ENCODE results near the gene HIP1R. TPM values are rescaled to one million over a fixed set of nuclear protein-coding genes. Genes with fewer than 3 reads are reported as not detected.
A peak's percentile ranks its signal among the peaks of the same experiment; 100 is the strongest.

The HIP1R gene
- total and polyA plus RNA-seq, 2 of the 13 experiments (the other 11 are each of a cell fraction or from before 2014, with no cell fraction given) = 18.4 to 25.5 TPM

DNA sequence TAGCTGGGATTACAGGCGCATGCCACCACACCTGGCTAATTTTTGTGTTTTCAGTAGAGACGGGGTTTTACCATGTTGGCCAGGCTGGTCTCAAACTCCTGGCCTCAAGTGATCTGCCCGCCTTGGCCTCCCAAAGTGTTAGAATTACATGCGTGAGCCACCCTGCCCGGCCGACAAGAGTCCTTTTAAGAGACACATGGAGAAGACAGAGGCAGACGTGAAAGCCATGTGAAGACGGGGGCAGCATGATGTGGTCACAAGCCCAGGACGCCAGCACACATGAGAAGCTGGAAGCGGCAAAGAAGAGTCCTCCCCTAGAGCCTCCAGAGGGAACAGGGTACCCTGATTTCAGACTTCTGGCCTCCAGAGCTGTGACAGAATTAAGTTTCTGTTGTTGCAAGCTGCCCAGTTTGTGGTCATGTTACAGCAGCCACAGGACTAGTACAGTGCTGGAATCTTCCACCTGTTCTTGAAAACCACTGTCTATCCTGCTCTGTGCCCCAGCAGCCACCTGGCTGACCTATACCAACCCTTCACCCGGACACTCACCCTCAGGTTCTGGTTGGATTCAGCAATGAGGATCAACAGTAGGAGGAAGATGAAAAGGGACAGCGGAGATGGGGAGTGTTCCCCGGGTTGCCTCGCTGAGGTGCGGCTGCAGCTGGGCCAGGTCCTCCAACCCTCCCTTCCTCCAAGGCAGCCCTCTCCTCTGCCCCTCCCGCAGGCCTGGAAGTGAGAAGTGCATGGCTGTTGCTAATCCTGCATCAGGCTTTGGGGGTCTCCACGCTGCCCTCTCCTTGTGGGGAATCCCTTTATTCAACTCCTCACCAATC lies 43.7 kb downstream of the HIP1R start:
- POLR2A ChIA-PET = interaction anchor here (1.1 kb wide), 2 partner anchors 17 to 18 kb away, joined by 3 read pairs; partner anchors contain the start of gene VPS37B
- H3K9ac ChIP-seq (ENCODE audit: insufficient read depth, low read depth, low read length) = no peak overlapping the region
- no TSS peak for BruUV-seq (replicated peaks)

DNA sequence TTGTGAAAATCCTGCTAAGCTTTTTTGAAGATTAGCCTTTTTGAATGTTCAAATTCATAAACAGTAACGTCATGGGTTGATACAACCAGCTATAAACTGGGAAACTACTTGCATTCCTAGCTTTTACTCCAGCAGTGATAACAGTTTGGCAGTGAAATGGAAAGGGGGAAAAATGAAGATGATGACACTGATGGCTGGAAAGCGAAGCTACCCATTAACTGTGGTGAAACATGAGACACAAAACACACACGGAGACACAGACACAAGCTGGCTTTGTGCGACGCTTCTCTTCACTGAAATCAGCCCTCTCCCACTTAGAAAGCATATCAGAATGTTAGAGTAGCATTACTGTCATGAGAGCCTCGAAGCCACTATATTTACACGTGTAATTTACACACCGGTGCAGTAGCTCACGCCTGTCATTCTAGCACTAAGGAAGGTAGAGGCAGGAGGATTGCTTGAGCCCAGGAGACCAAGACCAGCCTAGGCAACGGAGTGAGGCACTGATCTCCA lies 45.0 kb downstream of the HIP1R start:
- Histone ChIP-seq H3K79me2 (ENCODE audit: insufficient read depth, low read length) (peaks cover 60% of the 10 kb centered on the region), H3K4me3 (replicated peaks in 1 of 3; ENCODE audit: insufficient read depth in 1 of 3, low read depth in 2 of 3, low read length in 3 of 3) (no peak overlapping the region), H3K27ac (ENCODE audit: extremely low read length, insufficient read depth, low read length) (no peak overlapping the region), H3K9me3 (ENCODE audit: low read length) (no peaks in the 10 kb centered on the region), H3K27me3 (ENCODE audit: control insufficient read depth in 1 of 2, insufficient read depth in 2 of 2, low read length in 2 of 2) (no peaks in the 10 kb centered on the region), H2AFZ (ENCODE audit: low read length) (no peak overlapping the region), H3K9ac (ENCODE audit: insufficient read depth, low read depth, low read length) (no peak overlapping the region), H3K4me1 (ENCODE audit: insufficient read depth, low read length) (peaks cover 54% of the 10 kb centered on the region), H3K36me3 (replicated peaks in 1 of 2; ENCODE audit: control insufficient read depth in 1 of 2, insufficient read depth in 2 of 2, low read length in 2 of 2) (no peaks in the 10 kb centered on the region), H4K20me1 (ENCODE audit: insufficient read depth, low read length) (no peaks in the 10 kb centered on the region), H3K4me2 (ENCODE audit: low read depth, low read length) (peak overlapping the region; percentile 42)
- CTCF ChIA-PET (ENCODE audit: low intra/inter-chr PET ratio, low total read pairs) = interaction anchor here (1.8 kb wide), 1 partner anchor 72 kb away, joined by 14 read pairs; no protein-coding TSS in a partner anchor
- in situ Hi-C loops (cut with HindIII; ENCODE audit: extremely low pct_ligation_motif_present, low pct_unique_long_range_greater_than_20kb) (no loop called here), intact Hi-C loops (cut with micrococcal nuclease; ENCODE audit: unreplicated experiment) (loop anchor here (1.0 kb wide), 1 partner anchor 72 kb away; no protein-coding TSS in a partner anchor)
- TF ChIP-seq, protein P1, sequence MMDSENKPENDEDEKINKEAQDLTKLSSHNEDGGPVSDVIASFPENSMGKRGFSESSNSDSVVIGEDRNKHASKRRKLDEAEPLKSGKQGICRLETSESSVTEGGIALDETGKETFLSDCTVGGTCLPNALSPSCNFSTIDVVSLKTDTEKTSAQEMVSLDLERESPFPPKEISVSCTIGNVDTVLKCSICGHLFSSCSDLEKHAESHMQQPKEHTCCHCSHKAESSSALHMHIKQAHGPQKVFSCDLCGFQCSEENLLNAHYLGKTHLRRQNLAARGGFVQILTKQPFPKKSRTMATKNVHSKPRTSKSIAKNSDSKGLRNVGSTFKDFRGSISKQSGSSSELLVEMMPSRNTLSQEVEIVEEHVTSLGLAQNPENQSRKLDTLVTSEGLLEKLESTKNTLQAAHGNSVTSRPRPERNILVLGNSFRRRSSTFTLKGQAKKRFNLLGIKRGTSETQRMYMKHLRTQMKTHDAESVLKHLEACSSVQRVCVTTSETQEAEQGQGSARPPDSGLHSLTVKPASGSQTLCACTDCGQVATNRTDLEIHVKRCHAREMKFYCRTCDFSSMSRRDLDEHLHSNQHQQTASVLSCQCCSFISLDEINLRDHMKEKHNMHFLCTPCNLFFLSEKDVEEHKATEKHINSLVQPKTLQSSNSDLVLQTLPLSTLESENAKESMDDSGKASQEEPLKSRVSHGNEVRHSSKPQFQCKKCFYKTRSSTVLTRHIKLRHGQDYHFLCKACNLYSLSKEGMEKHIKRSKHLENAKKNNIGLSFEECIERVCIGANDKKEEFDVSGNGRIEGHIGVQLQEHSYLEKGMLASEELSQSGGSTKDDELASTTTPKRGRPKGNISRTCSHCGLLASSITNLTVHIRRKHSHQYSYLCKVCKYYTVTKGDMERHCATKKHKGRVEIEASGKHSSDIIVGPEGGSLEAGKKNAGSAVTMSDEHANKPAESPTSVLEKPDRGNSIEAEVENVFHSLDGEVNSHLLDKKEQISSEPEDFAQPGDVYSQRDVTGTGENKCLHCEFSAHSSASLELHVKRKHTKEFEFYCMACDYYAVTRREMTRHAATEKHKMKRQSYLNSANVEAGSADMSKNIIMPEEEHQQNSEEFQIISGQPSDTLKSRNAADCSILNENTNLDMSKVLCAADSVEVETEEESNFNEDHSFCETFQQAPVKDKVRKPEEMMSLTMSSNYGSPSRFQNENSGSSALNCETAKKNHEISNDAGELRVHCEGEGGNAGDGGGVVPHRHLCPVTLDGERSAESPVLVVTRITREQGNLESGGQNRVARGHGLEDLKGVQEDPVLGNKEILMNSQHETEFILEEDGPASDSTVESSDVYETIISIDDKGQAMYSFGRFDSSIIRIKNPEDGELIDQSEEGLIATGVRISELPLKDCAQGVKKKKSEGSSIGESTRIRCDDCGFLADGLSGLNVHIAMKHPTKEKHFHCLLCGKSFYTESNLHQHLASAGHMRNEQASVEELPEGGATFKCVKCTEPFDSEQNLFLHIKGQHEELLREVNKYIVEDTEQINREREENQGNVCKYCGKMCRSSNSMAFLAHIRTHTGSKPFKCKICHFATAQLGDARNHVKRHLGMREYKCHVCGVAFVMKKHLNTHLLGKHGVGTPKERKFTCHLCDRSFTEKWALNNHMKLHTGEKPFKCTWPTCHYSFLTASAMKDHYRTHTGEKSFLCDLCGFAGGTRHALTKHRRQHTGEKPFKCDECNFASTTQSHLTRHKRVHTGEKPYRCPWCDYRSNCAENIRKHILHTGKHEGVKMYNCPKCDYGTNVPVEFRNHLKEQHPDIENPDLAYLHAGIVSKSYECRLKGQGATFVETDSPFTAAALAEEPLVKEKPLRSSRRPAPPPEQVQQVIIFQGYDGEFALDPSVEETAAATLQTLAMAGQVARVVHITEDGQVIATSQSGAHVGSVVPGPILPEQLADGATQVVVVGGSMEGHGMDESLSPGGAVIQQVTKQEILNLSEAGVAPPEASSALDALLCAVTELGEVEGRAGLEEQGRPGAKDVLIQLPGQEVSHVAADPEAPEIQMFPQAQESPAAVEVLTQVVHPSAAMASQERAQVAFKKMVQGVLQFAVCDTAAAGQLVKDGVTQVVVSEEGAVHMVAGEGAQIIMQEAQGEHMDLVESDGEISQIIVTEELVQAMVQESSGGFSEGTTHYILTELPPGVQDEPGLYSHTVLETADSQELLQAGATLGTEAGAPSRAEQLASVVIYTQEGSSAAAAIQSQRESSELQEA (CRISPR knock-in tag; IDR thresholded peaks at IDR 0.05; ENCODE audit: not compliant biosample characterization) = no peak
- TF ChIP-seq KAT8 (CRISPR knock-in tag; IDR thresholded peaks at IDR 0.05) = no peak
- no peak for DNase-seq (ENCODE audit: low spot score)
- POLR2A ChIA-PET = interaction anchor here (1.1 to 1.4 kb wide), 2 partner anchors 17 to 352 kb away, joined by 3 read pairs; partner anchors contain the start of gene MPHOSPH9
- no peak for FAIRE-seq
- no TSS peak for BruUV-seq (replicated peaks)
- ATAC-seq = peak; percentile 17; the same call in 1 of the 3 replicates
- 57% methylated on average over 9 of the region's 10 CpGs for WGBS (ENCODE audit: low lambda C conversion rate)

More for the DNA sequence above, 43.7 kb downstream of the HIP1R start:
- H2AFZ ChIP-seq (ENCODE audit: low read length) = no peak overlapping the region
- H3K36me3 ChIP-seq (replicated peaks in 1 of 2; ENCODE audit: control insufficient read depth in 1 of 2, insufficient read depth in 2 of 2, low read length in 2 of 2) = no peaks in the 10 kb centered on the region
- intact Hi-C loops (cut with micrococcal nuclease; ENCODE audit: unreplicated experiment) (no loop called here), in situ Hi-C loops (cut with HindIII; ENCODE audit: extremely low pct_ligation_motif_present, low pct_unique_long_range_greater_than_20kb) (no loop called here)
- CTCF ChIA-PET (ENCODE audit: low intra/inter-chr PET ratio, low total read pairs) = no interaction called here
- no peaks in the 10 kb centered on the region for H3K27me3 ChIP-seq (ENCODE audit: control insufficient read depth in 1 of 2, insufficient read depth in 2 of 2, low read length in 2 of 2)
- peaks cover 43% of the 10 kb centered on the region for H3K4me1 ChIP-seq (ENCODE audit: insufficient read depth, low read length)
- no peak overlapping the region for H3K27ac ChIP-seq (ENCODE audit: extremely low read length, insufficient read depth, low read length)
- no peak overlapping the region for H3K4me2 ChIP-seq (ENCODE audit: low read depth, low read length)
- 69% methylated on average over 17 of the region's 17 CpGs for WGBS (ENCODE audit: low lambda C conversion rate)
- ATAC-seq = no peak
- no peaks in the 10 kb centered on the region for H3K9me3 ChIP-seq (ENCODE audit: low read length)
- peaks cover 54% of the 10 kb centered on the region for H3K79me2 ChIP-seq (ENCODE audit: insufficient read depth, low read length)
- H3K4me3 ChIP-seq (replicated peaks in 1 of 3; ENCODE audit: insufficient read depth in 1 of 3, low read depth in 2 of 3, low read length in 3 of 3) = no peak overlapping the region
- no peaks in the 10 kb centered on the region for H4K20me1 ChIP-seq (ENCODE audit: insufficient read depth, low read length)
- DNase-seq (ENCODE audit: low spot score) = no peak
- TF ChIP-seq HOXD1 (CRISPR knock-in tag; IDR thresholded peaks at IDR 0.05) (no peak), ZNF143 (CRISPR knock-in tag; IDR thresholded peaks at IDR 0.05) (no peak), FOXP1 (IDR thresholded peaks at IDR 0.05) (no peak), FOXP1 (CRISPR knock-in tag; IDR thresholded peaks at IDR 0.05) (no peak)
- no peak for FAIRE-seq

Measured in HepG2 (cell line).